HCT116 (cell line): ENCODE measurements around the gene ADCY1. TPM values are rescaled to one million over a fixed set of nuclear protein-coding genes. Genes with fewer than 3 reads are reported as not detected.

ENCODE experiments used
- ATAC-seq: fragments of 200-7000 bp; cut with Tn5 transposase; 2 replicates; pipeline ENCODE4 v1.9.1; 2020; ENCODE audit warnings: mild to moderate bottlenecking, moderate library complexity
- BruUV-seq: library from RNA; stranded (reverse); fragments of 400-500 nt; replicated peaks from 2 replicates; lab custom pipeline; 2021; lab: Mats Ljungman, UMichigan
- CTCF ChIA-PET: fragments of 300-600 bp; sonication (Branson Sonifier 250); formaldehyde crosslinking; loops from one replicate; lab custom pipeline; 2021; ENCODE audit warnings: antibody characterized with exemption; lab: Charles Lee
- POLR2A ChIA-PET: fragments of 300-600, 350-600 bp; sonication (Branson Sonifier 250); formaldehyde crosslinking; loops from one replicate; lab custom pipeline; 2021; ENCODE audit warnings: antibody characterized with exemption; lab: Charles Lee
- RAD21 ChIA-PET, 2 experiments: fragments of 300-600 bp; sonication (Branson Sonifier 250); formaldehyde crosslinking; loops; one replicate each; lab custom pipeline; 2023; ENCODE audit warnings: low total read pairs in 2 of 2; ENCODE audit not compliant: uncharacterized antibody in 2 of 2, unreplicated experiment in 2 of 2, low non-redundant PET in 1 of 2; lab: Charles Lee
- DNase-seq: peaks from one replicate; pipeline ENCODE4 v3.0.0-alpha.2; 2010; ENCODE audit warnings: low read depth, low spot score
- H2AFZ ChIP-seq: fragments of 200-600 bp; shearing (Covaris generic), sonication (generic); 2 replicates; pipeline ENCODE4 v1.6.1; 2017; ENCODE audit warnings: low read depth, mixed run types, mixed read lengths, antibody characterized with exemption, low read length; ENCODE audit not compliant: poor library complexity, severe bottlenecking
- H3K27ac ChIP-seq: 2 replicates; pipeline ENCODE4 v1.5.1; 2012; ENCODE audit warnings: low read depth, low read length
- H3K27me3 ChIP-seq: fragments of 200-600 bp; sonication (generic); 2 replicates; pipeline ENCODE4 v1.6.1; 2016; ENCODE audit warnings: mixed run types, low read length, mixed read lengths; ENCODE audit not compliant: insufficient read depth
- H3K36me3 ChIP-seq, 2 experiments: fragments of 200-500 bp in 1 of 2; fragments of 200-600 bp in 1 of 2; sonication (Bioruptor generic) in 1 of 2; sonication (generic) in 1 of 2; 2 replicates each; pipeline versions ENCODE4 v1.5.1 to v1.6.1; 2014 to 2016; ENCODE audit warnings: low read length in 2 of 2, inconsistent platforms in 1 of 2, mixed read lengths in 1 of 2, mixed run types in 1 of 2; ENCODE audit not compliant: insufficient read depth in 2 of 2, control insufficient read depth in 1 of 2
- H3K4me1 ChIP-seq, 2 experiments: fragments of 200-600 bp in 1 of 2; sonication (generic) in 1 of 2; 2 replicates each; pipeline versions ENCODE4 v1.5.1 to v1.6.1; 2012 to 2017; ENCODE audit warnings: low read length in 2 of 2, inconsistent platforms in 1 of 2, mild to moderate bottlenecking in 1 of 2, mixed read lengths in 1 of 2, mixed run types in 1 of 2, moderate library complexity in 1 of 2; ENCODE audit not compliant: insufficient read depth in 2 of 2, control insufficient read depth in 1 of 2
- H3K4me2 ChIP-seq: fragments of 200-600 bp; sonication (generic); 2 replicates; pipeline ENCODE4 v1.6.1; 2017; ENCODE audit warnings: mixed run types, low read length, mixed read lengths
- H3K4me3 ChIP-seq, 2 experiments: fragments of 200-600 bp in 1 of 2; sonication (generic) in 1 of 2; replicated peaks in 1 of 2; 2 replicates each; pipeline ENCODE4 v1.5.1; 2011 to 2016; ENCODE audit warnings: low read length in 2 of 2, control low read depth in 1 of 2, low read depth in 1 of 2, mild to moderate bottlenecking in 1 of 2, mixed read lengths in 1 of 2, mixed run types in 1 of 2
- H3K79me2 ChIP-seq: fragments of 200-600 bp; sonication (generic); 2 replicates; pipeline ENCODE4 v1.6.1; 2017; ENCODE audit warnings: mild to moderate bottlenecking, mixed run types, low read length, moderate library complexity, mixed read lengths; ENCODE audit not compliant: insufficient read depth
- H3K9ac ChIP-seq: fragments of 200-600 bp; sonication (generic); 2 replicates; pipeline ENCODE4 v1.6.1; 2016; ENCODE audit warnings: low read length, mixed read lengths
- H3K9me2 ChIP-seq: fragments of 200-600 bp; sonication (generic), shearing (Covaris generic); 2 replicates; pipeline ENCODE4 v1.6.1; 2017; ENCODE audit warnings: mixed run types, mild to moderate bottlenecking, moderate library complexity; ENCODE audit not compliant: insufficient read depth
- H3K9me3 ChIP-seq, 2 experiments: fragments of 200-500 bp in 1 of 2; fragments of 200-600 bp in 1 of 2; sonication (Bioruptor generic) in 1 of 2; sonication (generic) in 1 of 2; 2 replicates each; pipeline ENCODE4 v1.6.1; 2014 to 2017; ENCODE audit warnings: low read length in 2 of 2, mixed read lengths in 2 of 2, inconsistent platforms in 1 of 2, low read depth in 1 of 2, mild to moderate bottlenecking in 1 of 2, mixed run types in 1 of 2, moderate library complexity in 1 of 2; ENCODE audit not compliant: control insufficient read depth in 1 of 2, insufficient read depth in 1 of 2
- H4K20me1 ChIP-seq: fragments of 200-600 bp; sonication (generic), shearing (Covaris generic); 2 replicates; pipeline ENCODE4 v1.6.1; 2017; ENCODE audit warnings: mixed run types, mild to moderate bottlenecking, moderate library complexity; ENCODE audit not compliant: insufficient read depth
- ATF3 ChIP-seq: IDR thresholded peaks from 2 replicates; pipeline ENCODE4 v1.6.1; 2012
- CEBPB ChIP-seq: IDR thresholded peaks from 2 replicates; pipeline ENCODE4 v1.6.1; 2012; ENCODE audit warnings: low read depth
- EGR1 ChIP-seq: IDR thresholded peaks from 2 replicates; pipeline ENCODE4 v1.6.1; 2012; ENCODE audit warnings: low read depth
- SRF ChIP-seq: IDR thresholded peaks from 2 replicates; pipeline ENCODE4 v1.6.1; 2012; ENCODE audit warnings: low read depth
- ZFX ChIP-seq: fragments of 450-650 bp; IDR thresholded peaks from 2 replicates; pipeline ENCODE4 v1.6.1; 2017
- intact Hi-C: fragments of 100-400 bp; cut with micrococcal nuclease; formaldehyde crosslinking; loops from 2 replicates; pipeline ENCODE4 v1.10.0; 2022
- total RNA-seq: library from RNA; stranded (reverse); gene quantifications from one replicate; pipeline ENCODE4 v1.2.1, GENCODE V29; 2021; ENCODE audit not compliant: unreplicated experiment

ADCY1 gene
- total RNA-seq, 1 experiment from 2014 or later, result 0.05 TPM

- ChIA-PET RAD21 (no interaction called here), CTCF (interaction anchor here (1.5 kb wide), 1 partner anchor 45 kb away, joined by 3 read pairs; no protein-coding TSS in a partner anchor), POLR2A (no interaction called here)
- TF ChIP-seq ATF3 (no peak), CEBPB (no peak), EGR1 (no peak)
- BruUV-seq, result no TSS peak
- Histone ChIP-seq H3K4me1 (no peaks in the 10 kb centered on the region), H3K9me2 (no peaks in the 10 kb centered on the region), H3K27me3 (peaks cover 36% of the 10 kb centered on the region), H3K9me3 (no peaks in the 10 kb centered on the region), H3K36me3 (no peaks in the 10 kb centered on the region), H3K79me2 (no peaks in the 10 kb centered on the region), H3K4me3 (no peak overlapping the region), H3K27ac (no peak overlapping the region), H4K20me1 (no peaks in the 10 kb centered on the region), H2AFZ (no peak overlapping the region), H3K4me2 (no peak overlapping the region), H3K9ac (no peak overlapping the region)
- DNase-seq, result no peak
- intact Hi-C loops, result loop anchor here (5.0 kb wide), 1 partner anchor 277 kb away; no protein-coding TSS in a partner anchor
- no peak for ATAC-seq
Measured at GRCh38 chr7:45709168-45710042, 135.2 kb downstream of the ADCY1 start.

- Histone ChIP-seq H3K36me3 (no peaks in the 10 kb centered on the region), H3K27ac (no peak overlapping the region), H3K27me3 (peaks cover 31% of the 10 kb centered on the region), H3K4me3 (no peak overlapping the region), H3K9me2 (no peaks in the 10 kb centered on the region), H3K9me3 (no peaks in the 10 kb centered on the region), H3K4me2 (no peak overlapping the region), H3K4me1 (no peaks in the 10 kb centered on the region), H2AFZ (no peak overlapping the region), H3K9ac (no peak overlapping the region), H4K20me1 (no peaks in the 10 kb centered on the region), H3K79me2 (no peaks in the 10 kb centered on the region)
- ChIA-PET RAD21 (no interaction called here), POLR2A (no interaction called here), CTCF (no interaction called here)
- no TSS peak for BruUV-seq
- intact Hi-C loops, result no loop called here
- no peak for ATAC-seq
- no peak for TF ChIP-seq ZFX
- TF ChIP-seq SRF, result no peak
- DNase-seq, result no peak
Measured at GRCh38 chr7:45710271-45711160, 136.3 kb downstream of the ADCY1 start.
